ENCODE results near the gene ZNF277.

DNA sequence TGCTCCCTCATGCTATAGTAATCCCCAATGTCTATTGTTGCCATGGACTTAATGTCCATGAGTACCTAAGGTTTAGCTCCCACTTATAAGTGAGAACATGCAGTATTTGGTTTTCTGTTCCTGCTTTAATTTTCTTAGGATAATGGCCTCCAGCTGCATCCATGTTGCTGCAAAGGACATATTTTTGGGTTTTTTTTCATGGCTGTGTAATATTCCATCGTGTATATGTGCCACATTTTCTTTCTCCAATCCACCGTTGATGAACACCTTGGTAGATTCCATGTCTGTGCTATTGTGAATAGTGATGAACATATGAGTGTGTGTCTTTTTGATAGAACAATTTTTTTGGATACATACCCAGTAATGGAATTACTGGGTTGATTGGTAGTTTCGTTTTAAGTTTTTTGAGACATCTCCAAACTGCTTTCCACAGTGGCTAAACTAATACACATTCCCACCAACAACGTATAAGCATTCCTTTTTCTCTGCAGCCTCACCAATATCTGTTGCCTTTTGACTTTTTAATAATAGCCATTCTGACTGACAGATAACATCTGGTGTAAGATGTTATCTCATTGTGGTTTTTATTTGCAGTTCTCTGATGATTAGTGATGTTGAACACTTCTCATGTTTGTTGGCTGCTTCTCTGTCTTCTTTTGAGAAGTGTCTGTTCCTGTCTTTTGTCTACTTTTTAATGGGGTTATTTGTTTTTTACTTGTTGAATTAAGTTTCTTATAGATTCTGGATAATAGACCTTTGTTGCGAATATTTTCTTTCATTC, 175.0 kb downstream of the ZNF277 start:
- TF ChIP-seq, protein P1, sequence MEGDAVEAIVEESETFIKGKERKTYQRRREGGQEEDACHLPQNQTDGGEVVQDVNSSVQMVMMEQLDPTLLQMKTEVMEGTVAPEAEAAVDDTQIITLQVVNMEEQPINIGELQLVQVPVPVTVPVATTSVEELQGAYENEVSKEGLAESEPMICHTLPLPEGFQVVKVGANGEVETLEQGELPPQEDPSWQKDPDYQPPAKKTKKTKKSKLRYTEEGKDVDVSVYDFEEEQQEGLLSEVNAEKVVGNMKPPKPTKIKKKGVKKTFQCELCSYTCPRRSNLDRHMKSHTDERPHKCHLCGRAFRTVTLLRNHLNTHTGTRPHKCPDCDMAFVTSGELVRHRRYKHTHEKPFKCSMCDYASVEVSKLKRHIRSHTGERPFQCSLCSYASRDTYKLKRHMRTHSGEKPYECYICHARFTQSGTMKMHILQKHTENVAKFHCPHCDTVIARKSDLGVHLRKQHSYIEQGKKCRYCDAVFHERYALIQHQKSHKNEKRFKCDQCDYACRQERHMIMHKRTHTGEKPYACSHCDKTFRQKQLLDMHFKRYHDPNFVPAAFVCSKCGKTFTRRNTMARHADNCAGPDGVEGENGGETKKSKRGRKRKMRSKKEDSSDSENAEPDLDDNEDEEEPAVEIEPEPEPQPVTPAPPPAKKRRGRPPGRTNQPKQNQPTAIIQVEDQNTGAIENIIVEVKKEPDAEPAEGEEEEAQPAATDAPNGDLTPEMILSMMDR (optimal IDR thresholded peaks at IDR 0.05 in 1 of 3, IDR thresholded peaks at IDR 0.05 in 1 of 3, conservative IDR thresholded peaks at IDR 0.05 in 1 of 3; ENCODE audit: extremely low read depth in 1 of 3, insufficient read depth in 2 of 3, low read length in 3 of 3), result no peak
- TF ChIP-seq EZH2 (IDR thresholded peaks at IDR 0.05; ENCODE audit: low read length), result no peak
